HG03457 (cell line): ENCODE data around the gene MID1IP1.

ENCODE experiments used
- ATAC-seq: cut with Tn5 transposase; IDR thresholded peaks from one replicate; pipeline ENCODE4 v1.9.1; 2021; ENCODE audit warnings: moderate number of reproducible peaks; ENCODE audit not compliant: unreplicated experiment

The MID1IP1 gene

DNA sequence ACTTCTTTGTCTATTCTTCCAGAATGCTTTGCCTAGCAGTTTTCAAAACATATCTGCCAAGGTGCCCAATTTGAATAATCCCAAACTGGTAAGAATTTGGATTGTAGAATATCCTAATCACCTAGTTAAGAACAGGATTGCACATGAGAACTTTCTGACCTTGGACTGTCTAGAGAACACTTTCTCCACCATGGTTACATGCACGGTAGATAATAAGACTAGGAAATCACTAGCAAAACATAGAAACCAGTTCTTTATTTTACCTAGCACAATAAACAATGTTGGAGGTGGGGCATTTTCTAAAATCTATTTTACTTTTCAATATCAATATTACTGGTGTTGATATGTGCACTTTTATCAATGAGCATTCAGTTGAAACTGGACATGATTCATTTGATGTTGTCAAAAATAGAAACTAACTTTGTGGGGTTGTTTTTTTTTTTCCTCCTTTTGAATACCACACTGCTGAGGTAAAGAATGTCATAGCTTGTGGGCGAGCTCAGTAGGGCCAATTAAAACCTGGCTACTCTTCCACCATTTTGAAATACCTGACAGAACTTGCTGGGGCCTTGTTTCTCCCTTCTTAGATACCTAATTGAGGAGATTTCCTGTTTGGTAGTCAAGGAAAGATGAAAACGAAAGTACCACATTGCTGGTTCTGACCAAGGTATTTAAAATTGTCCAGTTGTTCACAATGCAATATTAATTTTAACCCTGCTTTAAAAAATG is 10.4 kb downstream of the MID1IP1 start:
- no peak for ATAC-seq

DNA sequence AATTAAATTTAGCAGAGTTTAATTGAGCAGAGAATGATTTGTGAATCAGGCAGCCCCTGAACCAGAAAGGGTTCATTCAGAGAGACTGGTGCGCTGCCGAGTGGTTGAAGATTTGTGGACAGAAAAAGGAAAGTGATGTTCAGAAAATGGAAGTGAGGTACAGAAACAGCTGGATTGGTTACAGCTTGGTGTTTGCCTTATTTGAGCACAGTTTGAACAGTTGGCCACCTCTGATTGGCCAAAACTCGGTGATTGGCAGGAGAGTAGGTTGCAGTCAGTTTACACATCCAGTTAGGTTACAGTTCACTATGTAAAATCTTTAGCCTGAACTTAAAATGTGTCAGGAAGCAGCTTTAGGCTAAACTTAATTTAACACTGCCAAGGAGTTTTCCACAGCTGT is 14.9 kb downstream of the MID1IP1 start:
- ATAC-seq = no peak

DNA sequence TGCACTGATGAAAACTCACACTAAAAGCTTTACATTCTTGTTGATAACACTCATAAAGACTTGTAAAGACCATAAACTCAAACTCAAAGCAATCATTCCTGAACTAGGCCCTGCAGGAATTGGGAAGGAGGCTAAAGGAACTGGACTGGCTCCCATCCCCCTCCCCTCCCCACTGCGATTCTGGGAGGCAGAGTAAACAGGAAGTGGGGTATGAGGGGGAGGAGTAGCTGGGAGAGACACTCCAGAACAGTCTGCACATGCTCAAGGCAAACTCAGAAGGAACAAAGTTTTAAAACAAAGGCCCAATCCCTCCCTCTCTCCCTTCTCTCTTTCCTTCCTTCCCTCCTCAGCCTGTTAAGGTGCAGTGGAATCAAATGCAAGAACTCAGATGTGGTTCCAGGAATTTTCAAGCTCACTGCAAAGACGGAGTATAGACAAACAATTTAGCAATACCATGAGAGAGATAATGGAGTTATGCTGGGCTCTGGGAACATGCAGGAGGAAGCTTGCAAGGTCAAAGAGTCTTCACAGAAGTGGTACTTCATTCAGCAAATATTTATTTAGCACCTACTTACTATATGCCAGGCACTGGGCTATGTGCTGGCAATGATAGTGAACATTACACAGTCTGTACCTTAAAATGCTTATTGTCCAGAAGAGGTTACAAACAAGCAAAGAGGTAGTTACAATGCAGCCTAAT is 15.9 kb downstream of the MID1IP1 start:
- ATAC-seq = no peak

DNA sequence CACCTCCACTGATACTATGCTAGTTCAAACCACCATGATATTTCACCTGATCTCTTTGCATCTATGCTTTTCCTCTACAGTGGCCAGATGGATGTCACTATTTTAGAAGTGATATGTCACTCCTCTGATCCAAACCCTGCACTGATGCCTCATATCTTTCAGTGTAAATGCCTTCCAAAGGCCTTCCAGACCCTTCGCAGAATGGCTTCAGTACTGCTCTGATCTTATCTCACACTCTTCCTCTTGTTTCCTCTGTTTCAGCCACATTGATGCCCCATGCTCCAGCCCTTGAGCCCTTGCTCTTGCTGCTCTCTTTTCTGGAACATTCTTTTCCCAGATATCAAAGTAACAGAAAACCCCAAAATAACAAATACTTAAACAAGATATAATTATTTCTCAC is 17.9 kb downstream of the MID1IP1 start:
- ATAC-seq = no peak

DNA sequence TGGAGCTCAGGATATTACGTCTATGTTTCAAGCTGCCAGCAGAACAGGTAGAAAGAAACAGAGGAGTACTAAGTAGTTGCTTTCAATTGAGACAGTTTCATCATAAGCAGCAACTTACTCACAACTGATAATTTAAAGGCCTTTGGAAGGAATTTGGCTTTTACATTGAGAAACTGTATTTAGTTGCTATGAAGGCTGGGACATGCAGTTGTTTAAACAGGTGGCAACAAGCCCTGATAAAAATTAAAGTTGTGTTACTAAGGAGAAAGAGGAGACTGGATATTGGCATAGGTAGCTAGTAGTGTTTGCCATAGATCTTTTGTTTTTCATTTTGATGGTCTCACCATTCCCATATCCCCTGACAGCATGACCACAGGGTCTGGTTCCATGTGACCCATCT is 18.4 kb downstream of the MID1IP1 start:
- no peak for ATAC-seq

DNA sequence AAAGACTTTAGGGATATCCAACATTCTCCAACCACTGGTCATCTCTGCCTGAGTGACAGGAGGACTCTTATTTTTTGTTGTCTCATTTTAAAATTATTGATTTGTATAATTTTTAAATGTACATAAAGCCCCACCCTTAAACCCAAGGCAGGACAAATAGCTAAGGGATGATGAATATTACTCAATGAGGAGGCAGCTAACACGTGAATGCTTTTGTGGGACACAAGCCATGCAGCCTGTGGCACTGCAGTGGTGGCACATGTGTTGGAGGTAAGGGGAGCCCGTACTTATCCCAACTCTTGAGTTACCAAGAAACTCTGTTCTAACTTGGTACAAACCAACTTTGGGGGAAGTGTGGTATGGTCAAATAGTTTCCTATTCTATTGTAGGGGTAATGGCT is 19.5 kb downstream of the MID1IP1 start:
- ATAC-seq = no peak

DNA sequence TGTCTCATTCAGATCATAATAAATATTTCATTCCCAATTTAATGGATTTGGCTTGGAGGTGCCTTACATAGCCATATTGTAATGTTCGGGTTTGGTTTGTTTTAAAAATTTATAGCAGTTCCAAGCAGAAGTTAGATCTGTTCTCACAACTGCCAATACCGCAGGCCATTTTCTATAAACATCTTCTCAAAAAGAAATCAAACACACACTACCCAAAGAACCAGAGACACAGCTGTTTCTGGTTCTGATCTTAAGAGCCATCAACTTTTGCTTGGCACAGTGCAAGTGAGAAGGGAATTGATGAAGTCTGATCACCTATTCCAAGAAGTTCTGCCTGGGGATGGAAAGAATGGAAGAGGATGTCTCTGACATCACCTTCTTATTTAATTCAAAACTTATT is 22.9 kb downstream of the MID1IP1 start:
- no peak for ATAC-seq

DNA sequence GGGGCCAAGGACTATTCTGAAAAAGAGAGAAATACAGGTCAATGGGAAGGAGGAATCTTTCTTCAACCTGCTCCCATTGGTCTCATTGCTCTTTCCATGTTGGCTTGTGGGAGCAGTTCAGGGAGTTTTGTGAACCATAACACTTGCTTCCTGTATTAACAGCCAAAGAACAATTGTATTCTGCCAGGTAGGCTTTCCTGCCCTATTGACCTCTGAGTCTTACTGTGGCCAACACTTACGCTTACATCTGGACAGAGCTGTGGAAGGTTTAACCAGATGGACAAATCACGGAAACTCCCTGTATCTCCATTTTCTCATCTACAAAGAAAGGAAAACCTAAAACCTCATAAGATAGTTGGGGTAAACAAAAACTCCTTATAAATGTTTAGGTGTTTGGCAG is 30.7 kb downstream of the MID1IP1 start:
- ATAC-seq = no peak

DNA sequence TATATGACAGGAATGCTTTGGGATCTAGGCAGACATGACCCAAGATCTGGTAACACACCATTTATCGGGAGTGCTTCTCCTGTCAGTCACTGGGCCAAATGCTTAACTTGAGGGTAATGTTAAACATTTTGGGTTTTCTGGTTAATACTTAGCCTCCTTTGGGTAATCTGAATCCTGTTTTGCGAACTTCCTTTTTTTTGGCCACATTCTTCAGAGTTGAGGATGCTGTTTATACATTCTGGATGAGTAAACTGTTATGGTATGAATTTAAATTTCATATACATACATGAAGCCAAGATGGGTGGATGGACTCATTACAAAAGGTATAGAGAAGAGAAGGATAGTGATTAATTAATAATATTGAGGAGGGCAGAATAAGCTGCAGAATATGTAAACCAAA is 36.1 kb downstream of the MID1IP1 start:
- no peak for ATAC-seq

DNA sequence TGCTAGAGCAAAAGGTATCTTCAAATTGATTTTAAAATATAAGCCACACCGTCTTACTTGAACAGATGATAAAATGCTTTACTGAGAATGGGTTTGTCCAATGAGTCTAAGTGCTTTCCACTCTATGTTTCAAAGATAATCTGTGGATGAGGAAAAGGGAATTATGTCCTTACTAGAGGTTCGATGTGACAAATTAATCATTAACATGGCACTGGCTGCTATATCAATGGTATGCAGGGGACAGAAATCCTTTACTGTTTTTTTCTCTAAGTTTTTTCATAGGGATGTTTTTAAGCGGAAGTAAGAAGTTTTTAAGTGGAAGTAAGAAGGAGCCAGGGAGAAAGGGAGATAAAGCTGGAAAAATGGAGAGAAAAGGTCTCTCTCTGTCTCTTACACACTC is 38.0 kb downstream of the MID1IP1 start:
- ATAC-seq = no peak

DNA sequence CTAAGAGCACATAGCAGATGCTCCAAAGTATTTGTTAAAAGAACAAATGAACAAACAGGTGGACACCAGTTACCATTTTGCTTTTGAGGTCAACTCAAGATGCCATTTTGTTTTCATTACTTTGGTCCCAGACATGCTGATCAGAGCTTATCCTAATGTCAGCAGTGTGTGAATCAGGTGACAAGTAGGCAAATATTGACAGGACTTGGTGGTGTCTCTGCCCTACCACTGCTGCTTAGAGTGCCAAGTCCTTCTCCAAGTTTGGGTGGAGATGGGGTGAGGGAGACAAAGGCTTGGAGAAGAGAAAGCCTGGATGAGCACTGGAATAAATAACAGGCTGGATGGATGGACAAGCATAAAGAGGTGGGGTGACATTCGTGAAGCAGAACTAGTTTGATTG is 38.7 kb downstream of the MID1IP1 start:
- ATAC-seq = no peak

DNA sequence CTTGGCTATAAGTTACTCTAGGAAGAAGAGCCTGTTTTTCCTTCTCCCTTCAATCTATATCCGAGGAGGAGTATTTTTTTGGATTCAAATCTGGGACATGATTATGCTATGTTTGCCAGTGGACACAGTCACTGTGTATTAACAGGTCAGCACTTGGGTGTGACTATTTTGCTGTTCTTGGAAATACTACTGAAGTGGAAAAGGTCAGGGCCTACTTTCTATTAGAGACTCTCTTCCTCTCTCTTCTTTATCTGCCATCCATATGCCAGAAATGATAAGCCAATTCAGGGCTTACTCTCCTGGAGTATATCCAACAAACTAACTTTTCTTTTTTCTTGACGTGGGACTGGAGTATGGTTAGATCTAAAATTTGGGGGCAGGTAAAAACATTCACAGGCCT is 40.5 kb downstream of the MID1IP1 start:
- ATAC-seq = no peak

DNA sequence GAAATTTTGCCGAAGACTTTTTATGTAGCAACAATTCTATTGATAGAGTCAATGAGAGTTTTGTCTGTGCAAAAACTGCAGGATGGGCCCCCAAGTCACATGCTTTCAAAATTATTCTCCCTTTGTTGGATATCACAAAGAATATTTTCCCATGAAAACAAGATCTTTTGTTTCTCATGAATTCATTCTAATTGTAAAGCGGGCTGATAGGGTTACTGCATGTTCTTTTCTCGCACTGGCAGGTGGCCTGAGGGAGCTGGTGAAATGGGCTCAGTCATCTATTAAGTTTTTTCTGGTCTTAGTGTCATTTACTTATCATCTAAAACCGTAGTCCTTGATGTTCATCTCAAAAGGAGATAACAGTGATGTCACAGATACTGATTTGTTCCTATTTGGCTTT is 44.2 kb downstream of the MID1IP1 start:
- ATAC-seq = no peak

DNA sequence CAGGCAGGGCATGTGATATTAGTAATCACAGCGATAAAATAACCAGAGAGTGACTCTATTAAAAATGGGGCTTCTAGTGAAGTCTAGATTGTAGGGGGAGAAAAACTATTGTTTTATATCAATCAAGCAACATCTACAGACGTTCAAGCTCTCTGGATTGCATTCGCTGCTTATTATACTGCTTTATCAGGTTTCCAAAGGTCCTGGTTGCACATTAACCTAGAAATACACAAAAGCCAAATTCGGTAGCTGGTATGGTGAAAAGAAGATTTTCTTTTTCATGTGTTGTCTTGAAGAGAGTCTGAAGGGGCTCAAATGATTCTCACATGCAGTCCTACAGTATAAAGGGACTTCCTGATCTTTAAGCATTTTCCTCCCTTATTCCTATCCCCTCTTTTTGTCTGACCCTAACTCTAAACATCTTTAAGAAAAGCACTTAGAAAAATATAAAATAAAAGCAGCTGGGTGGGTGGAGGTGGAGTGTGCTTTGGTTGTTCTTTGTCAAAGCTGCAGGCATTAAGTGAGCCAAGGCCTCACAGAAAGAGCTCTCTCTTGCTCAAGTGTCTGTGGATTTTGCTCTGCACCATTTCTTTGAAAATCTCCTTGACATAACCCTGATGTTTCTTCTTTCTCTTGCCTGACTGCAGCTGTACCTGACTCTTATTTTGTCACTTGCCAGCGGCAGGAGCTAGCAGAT is 46.1 kb downstream of the MID1IP1 start:
- ATAC-seq = no peak

DNA sequence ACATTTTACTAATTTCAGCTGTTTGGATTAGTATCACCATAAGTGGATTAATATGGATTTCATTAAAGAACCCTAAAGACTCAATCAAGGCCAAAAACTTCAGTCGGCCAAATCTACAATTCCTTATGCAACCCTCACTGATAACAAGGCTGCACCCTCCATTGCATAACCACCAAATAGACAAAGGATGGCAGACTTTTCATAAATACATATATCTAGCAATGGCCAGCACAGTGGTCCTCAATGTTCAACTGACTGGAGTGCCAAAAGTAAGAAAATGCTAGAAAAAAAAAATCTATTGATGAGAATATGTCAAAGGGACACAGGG is 46.6 kb downstream of the MID1IP1 start:
- no peak for ATAC-seq

DNA sequence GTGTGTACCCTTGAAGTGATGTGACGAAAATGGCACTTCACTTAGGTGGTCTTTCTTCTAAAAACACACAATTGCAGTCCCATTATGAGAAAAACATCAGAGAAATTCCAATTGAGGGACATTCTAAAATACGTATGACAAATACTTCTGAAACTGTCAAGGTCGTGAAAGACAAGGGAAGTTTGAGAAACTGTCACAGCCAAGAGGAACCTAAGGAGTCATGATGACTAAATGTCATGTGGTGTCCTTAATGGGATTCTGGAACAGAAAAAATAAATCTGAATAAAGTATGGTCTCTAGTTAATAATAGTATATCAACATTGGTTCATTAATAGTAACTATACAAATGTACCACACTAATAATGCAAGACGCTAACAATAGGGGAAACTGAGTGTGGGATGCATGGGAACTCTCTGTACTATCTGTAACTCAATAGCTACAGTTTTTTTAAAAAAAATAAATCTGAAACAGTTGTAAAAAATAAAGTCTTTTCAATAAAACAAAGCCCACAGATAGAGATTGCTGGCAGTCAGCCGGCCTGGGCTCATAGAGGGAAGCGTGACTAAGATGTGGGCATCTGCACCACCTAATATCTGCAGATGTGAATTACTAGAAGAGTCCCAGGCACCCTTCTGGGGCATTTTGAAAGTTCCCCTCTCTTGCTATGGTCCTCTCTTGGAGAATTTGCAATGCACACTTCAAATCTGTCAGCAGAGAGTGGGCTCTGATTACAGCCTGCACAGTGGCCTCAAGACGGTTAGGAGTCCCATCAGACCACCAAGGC is 47.6 kb downstream of the MID1IP1 start:
- ATAC-seq = no peak

DNA sequence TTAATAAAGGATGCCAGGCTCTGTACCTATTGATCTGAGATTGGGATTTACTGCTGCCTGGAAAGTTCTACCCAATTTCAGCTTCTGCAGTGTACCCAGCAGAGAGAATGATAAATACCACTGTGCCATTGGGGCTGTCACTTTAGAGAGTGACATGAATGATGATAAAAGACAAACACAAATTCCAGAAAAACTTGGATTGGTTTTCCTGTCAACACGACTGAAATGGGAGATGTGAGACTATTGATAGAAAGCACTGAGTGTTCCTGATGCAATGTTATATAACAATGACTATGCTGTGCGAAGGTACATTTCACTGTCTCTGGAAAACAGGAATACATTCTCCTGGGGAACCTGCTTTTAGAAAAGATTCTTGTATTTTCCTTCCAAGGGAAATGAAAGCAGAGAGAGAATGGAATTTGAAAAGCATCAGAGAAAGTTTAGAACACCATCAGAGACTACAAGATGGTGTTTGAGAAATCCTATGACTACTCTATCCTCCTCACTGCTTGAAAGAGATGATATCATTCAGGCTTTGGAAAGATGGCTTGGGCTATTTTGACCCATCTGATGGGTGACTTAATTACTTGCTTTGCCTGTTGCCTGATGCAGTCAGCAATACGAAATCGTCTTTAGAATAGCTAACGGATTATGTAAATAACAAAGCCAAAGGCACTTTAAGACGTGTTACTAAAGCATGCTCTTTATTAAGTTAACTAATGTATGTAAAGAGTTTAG is 49.7 kb downstream of the MID1IP1 start:
- no peak for ATAC-seq

DNA sequence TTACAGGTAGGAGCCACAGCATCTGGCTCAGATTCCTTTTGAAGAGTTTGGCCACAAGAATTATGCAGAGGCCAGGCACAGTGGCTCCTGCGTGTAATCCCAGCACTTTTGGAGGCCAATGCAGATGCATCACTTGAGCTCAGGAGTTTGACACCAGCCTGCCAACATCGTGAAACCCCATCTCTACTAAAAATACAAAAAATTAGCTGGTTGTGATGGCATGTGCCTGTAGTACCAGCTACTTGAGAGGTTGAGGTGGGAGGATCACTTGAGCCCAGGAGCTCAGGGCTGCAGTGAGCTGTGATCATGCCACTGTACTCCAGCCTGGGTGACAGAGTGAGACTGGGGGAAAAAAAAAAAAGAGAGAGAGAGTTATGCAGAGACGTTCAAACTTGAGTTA is 53.0 kb downstream of the MID1IP1 start:
- ATAC-seq = no peak
